Stomach smooth muscle (tissue), 2 donors: Measurements from ENCODE around the gene AHNAK.
"Not testable (repeated sequence)": the region's sequence is repeated elsewhere in the genome, so short reads cannot be mapped to it uniquely, and the experiment has no call there.

Source experiments
- H3K27ac ChIP-seq: one replicate; pipeline ENCODE4 v1.7.0; 2013; ENCODE audit warnings: mild to moderate bottlenecking, low read length, inconsistent platforms
- H3K27me3 ChIP-seq, 2 donors: one replicate each; pipeline ENCODE4 v1.7.0; 2013; ENCODE audit warnings: low read length in 2 of 2; ENCODE audit not compliant: insufficient read depth in 2 of 2, control insufficient read depth in 1 of 2
- H3K36me3 ChIP-seq, 2 donors: one replicate each; pipeline ENCODE4 v1.7.0; 2013; ENCODE audit warnings: low read length in 2 of 2; ENCODE audit not compliant: control insufficient read depth in 2 of 2, insufficient read depth in 2 of 2
- H3K4me1 ChIP-seq: one replicate; pipeline ENCODE4 v1.7.0; 2013; ENCODE audit warnings: low read length; ENCODE audit not compliant: control insufficient read depth, insufficient read depth
- H3K4me3 ChIP-seq, 2 donors: one replicate each; pipeline ENCODE4 v1.7.0; 2013; ENCODE audit warnings: low read length in 2 of 2
- H3K9ac ChIP-seq, 2 donors: one replicate each; pipeline ENCODE4 v1.7.0; 2013; ENCODE audit warnings: low read length in 2 of 2, mild to moderate bottlenecking in 1 of 2
- H3K9me3 ChIP-seq, 2 donors: one replicate each; pipeline ENCODE4 v1.7.0; 2013; ENCODE audit warnings: low read length in 2 of 2; ENCODE audit not compliant: control insufficient read depth in 2 of 2
- donor health status: healthy.
- donor health status: Pancreatic carcinoma.

AHNAK gene

DNA sequence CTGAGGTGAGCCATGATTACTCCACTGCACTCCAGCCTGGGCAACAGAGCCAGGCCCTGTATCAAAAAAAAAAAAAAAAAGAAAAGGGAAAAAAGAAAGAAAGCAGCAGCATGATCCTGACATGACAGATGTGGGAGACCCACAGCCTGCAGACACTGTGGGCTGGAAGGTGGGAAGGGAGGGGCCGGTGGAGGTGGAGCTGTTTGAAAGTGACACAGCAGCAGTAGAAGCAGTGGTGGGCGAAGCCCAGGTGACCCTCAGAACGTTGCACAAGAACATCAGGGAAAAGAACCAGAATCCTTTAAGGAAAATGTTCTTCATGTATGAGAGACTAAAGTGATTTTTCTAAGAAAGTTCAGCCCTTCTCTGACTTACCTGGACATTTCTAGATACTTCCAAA, 154.1 kb downstream of the AHNAK start:
- H3K4me3 ChIP-seq, result no peak overlapping the region
- no peak overlapping the region for H3K27ac ChIP-seq
- H3K27me3 ChIP-seq, result no peaks in the 10 kb centered on the region
- H3K9me3 ChIP-seq, result no peaks in the 10 kb centered on the region
- peaks cover 20% of the 10 kb centered on the region for H3K4me1 ChIP-seq
- no peaks in the 10 kb centered on the region for H3K36me3 ChIP-seq
- H3K9ac ChIP-seq, result no peak overlapping the region

- H3K27me3 ChIP-seq, result no peaks in the 10 kb centered on the region
- no peaks in the 10 kb centered on the region for H3K36me3 ChIP-seq
- no peak overlapping the region for H3K4me3 ChIP-seq
- H3K9ac ChIP-seq, result no peak overlapping the region
- peaks cover 19% of the 10 kb centered on the region for H3K4me1 ChIP-seq
- no peak overlapping the region for H3K27ac ChIP-seq
- H3K9me3 ChIP-seq, result no peaks in the 10 kb centered on the region
These were observed 154.8 kb downstream of the AHNAK start for GRCh38 chr11:62391642-62392425.

DNA sequence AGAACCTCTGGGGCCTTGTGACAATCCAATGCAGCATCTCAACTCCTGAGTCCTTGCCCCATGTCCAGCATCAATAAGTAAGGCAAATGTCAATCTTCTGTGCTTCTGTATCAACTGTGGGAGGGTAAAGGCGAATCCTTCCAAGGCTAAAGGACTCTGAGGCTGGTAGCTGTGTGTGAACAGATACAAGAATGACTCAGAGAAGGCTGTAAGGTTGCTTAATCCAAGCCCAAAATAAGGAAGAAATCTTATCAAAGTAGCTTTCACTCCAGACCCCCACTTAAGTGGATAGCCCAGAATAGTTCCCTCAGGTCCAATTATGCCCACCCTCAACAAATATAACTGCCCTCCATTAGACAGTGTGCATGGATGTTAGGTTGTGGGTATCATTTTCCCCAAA, 155.9 kb downstream of the AHNAK start:
- peaks cover 13% of the 10 kb centered on the region for H3K4me1 ChIP-seq
- H3K27me3 ChIP-seq, result no peaks in the 10 kb centered on the region

GRCh38 chr11:62390237-62390636, 156.4 kb downstream of the AHNAK start:
- Histone ChIP-seq H3K36me3 (no peaks in the 10 kb centered on the region), H3K27ac (no peak overlapping the region)

More for the DNA sequence above, 155.9 kb downstream of the AHNAK start:
- Histone ChIP-seq H3K27ac (no peak overlapping the region), H3K9me3 (no peaks in the 10 kb centered on the region), H3K36me3 (no peaks in the 10 kb centered on the region), H3K4me3 (no peak overlapping the region), H3K9ac (no peak overlapping the region)

DNA sequence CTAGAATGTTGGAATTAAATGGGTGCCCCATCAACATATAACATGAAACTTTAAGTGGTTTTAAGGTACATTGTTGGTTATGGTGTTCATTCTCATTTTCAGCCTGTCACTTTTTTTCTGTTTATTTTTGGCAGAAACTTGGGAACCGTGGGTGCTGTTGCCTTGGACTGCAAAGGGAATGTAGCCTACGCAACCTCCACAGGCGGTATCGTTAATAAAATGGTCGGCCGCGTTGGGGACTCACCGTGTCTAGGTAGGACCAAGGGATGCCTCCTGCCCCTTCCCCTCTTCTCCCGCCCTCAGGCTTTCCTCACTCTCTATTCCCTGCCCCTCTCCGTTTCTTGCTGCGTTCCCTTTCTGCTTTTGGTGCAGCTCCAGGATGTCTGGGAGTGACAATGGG, 157.6 kb downstream of the AHNAK start:
- Histone ChIP-seq H3K9me3 (no peaks in the 10 kb centered on the region), H3K9ac (no peak overlapping the region), H3K27me3 (no peaks in the 10 kb centered on the region), H3K4me1 (no peaks in the 10 kb centered on the region), H3K4me3 (no peak overlapping the region), H3K27ac (no peak overlapping the region), H3K36me3 (no peaks in the 10 kb centered on the region)

More at GRCh38 chr11:62390237-62390636, 156.4 kb downstream of the AHNAK start:
- Histone ChIP-seq H3K4me3 (no peak overlapping the region), H3K9me3 (no peaks in the 10 kb centered on the region), H3K9ac (no peak overlapping the region), H3K27me3 (no peaks in the 10 kb centered on the region), H3K4me1 (peaks cover 10% of the 10 kb centered on the region)

DNA sequence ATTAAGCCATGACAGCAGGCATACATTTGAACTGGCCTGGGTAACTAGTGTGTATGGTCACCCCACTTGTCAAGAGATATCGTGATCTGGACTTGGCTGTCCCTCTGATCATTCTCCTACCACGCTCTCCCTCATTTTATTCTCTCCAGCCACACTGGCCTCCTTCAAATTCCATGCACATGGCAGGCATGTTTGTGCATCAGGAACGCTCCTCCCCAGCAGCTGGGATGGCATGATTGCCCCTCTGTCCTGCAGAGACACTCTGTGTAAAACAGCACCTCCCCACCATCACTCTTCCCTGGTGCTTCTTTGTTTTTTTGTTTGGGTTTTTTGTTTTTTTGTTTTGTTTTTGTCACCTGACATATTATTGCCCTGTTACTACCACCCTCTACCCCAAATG, 159.2 kb downstream of the AHNAK start:
- no peaks in the 10 kb centered on the region for H3K36me3 ChIP-seq
- H3K9me3 ChIP-seq, result no peaks in the 10 kb centered on the region
- no peaks in the 10 kb centered on the region for H3K4me1 ChIP-seq
- no peaks in the 10 kb centered on the region for H3K27me3 ChIP-seq
- H3K27ac ChIP-seq, result no peak overlapping the region
- no peak overlapping the region for H3K4me3 ChIP-seq
- H3K9ac ChIP-seq, result no peak overlapping the region

GRCh38 chr11:62386083-62386482, 160.5 kb downstream of the AHNAK start:
- H3K27me3 ChIP-seq, H3K9me3 ChIP-seq, H3K4me1 ChIP-seq: not testable (repeated sequence)

GRCh38 chr11:62383822-62384221, 162.8 kb downstream of the AHNAK start:
- Histone ChIP-seq H3K27me3 (no peaks in the 10 kb centered on the region), H3K4me3 (no peak overlapping the region), H3K36me3 (no peaks in the 10 kb centered on the region), H3K27ac (no peak overlapping the region), H3K9me3 (no peaks in the 10 kb centered on the region), H3K4me1 (peaks cover 3% of the 10 kb centered on the region), H3K9ac (no peak overlapping the region)

More at GRCh38 chr11:62386083-62386482, 160.5 kb downstream of the AHNAK start:
- not testable (repeated sequence) for H3K27ac ChIP-seq, H3K4me3 ChIP-seq, H3K36me3 ChIP-seq, H3K9ac ChIP-seq
